ENCODE results near the gene FRAT1.
A peak's percentile ranks its signal among the peaks of the same experiment; 100 is the strongest.
"Not testable (repeated sequence)": the region's sequence is repeated elsewhere in the genome, so short reads cannot be mapped to it uniquely, and the experiment has no call there.

FRAT1 gene

GRCh38 chr10:97318772-97319651 lies at the start of gene FRAT1:
Gene FRAT1, plus strand, starts transcription at chr10:97319271. Its CDS starts 183 bp downstream, at chr10:97319454.
- peak; percentile 66 for DNase-seq

GRCh38 chr10:97270523-97271154 lies 48.4 kb upstream of the FRAT1 start:
- no peak for DNase-seq

- DNase-seq = no peak
These were observed 45.4 kb upstream of the FRAT1 start for GRCh38 chr10:97273700-97274099.

- DNase-seq = no peak
These were observed 44.2 kb upstream of the FRAT1 start for GRCh38 chr10:97274828-97275227.

- DNase-seq = no peak
These were observed 41.5 kb upstream of the FRAT1 start for GRCh38 chr10:97277551-97277950.

- peak; percentile 41 for DNase-seq
These were observed 40.5 kb upstream of the FRAT1 start for GRCh38 chr10:97278491-97278989.

GRCh38 chr10:97279121-97279815 lies 39.8 kb upstream of the FRAT1 start:
- DNase-seq = no peak

GRCh38 chr10:97280783-97281182 lies 38.3 kb upstream of the FRAT1 start:
- no peak for DNase-seq

GRCh38 chr10:97290076-97290475 lies 29.0 kb upstream of the FRAT1 start:
- DNase-seq = not testable (repeated sequence)

- DNase-seq = not testable (repeated sequence)
These were observed 28.3 kb upstream of the FRAT1 start for GRCh38 chr10:97290576-97291356.

- DNase-seq = no peak
These were observed 27.5 kb upstream of the FRAT1 start for GRCh38 chr10:97291357-97292096.

- peak; percentile 90 for DNase-seq
These were observed 26.8 kb upstream of the FRAT1 start, which contains the start of gene ARHGAP19 for GRCh38 chr10:97292097-97292861. Gene ARHGAP19, minus strand, starts transcription at chr10:97292637. Its CDS starts 10 bp downstream, at chr10:97292627.

GRCh38 chr10:97292862-97293198 lies 26.2 kb upstream of the FRAT1 start:
- DNase-seq = no peak

- DNase-seq = no peak
These were observed 21.4 kb upstream of the FRAT1 start for GRCh38 chr10:97297556-97298222.

- DNase-seq = no peak
These were observed 20.9 kb upstream of the FRAT1 start for GRCh38 chr10:97298223-97298571.

- no peak for DNase-seq
These were observed 18.1 kb upstream of the FRAT1 start for GRCh38 chr10:97300980-97301379.

- DNase-seq = no peak
These were observed 16.8 kb upstream of the FRAT1 start for GRCh38 chr10:97302088-97302791.

GRCh38 chr10:97307441-97307840 lies 11.6 kb upstream of the FRAT1 start:
- no peak for DNase-seq

GRCh38 chr10:97307866-97308780 lies 10.9 kb upstream of the FRAT1 start:
- DNase-seq = no peak
